ENCODE measurements around the gene CHRND.

CHRND gene

DNA sequence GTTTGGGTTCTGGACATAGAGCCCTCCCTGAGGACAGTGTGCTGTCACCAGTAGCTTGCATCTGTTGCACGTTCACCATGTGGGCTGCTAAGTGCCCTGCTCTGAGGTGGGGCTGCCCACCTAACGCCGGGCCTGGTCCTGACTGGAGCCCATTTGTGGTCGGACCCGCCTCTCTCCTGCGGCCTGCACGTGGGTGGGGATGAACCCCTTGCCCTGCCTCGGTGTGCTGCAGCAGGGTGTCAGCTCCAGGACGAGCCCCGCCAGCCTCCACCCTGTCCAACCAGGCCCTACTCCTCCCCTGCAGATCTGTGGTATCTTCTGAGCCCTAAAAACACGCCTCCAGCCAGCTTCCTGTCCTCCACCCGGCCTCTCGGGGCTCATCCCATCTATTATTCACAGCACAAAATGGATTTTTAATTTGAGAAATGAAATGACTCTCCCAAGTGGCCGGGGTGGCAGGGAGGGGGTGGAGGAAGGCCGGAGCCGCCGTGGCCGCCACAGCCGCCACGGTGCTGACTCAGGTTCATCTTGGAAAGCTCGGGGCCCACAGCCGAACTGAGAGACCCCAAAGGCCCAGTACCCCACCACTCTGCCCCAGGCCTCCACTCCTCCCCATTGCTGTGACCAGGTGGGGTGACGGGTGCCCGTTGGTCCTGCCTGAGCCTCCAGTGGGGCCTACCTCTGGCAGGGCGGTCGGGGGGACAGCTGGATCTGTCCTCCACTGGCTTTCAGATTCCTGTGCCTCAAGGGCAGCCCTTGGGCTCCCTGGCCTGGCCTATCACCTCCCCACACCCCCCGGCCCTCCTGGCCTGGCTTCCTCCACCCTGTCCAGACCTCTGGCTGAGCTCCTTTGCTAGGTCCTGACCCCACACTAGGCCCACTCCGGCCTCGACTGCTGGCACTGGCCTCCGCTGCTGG, 35.5 kb upstream of the CHRND start:
- H3K27me3 ChIP-seq (ENCODE audit: control insufficient read depth, insufficient read depth, low read length): peaks cover 50% of the 10 kb centered on the region
- H3K9me3 ChIP-seq (ENCODE audit: control insufficient read depth, low read depth, low read length): no peaks in the 10 kb centered on the region
- no peaks in the 10 kb centered on the region for H3K36me3 ChIP-seq (ENCODE audit: control insufficient read depth, low read depth, low read length)
- no peak overlapping the region for H3K9ac ChIP-seq (ENCODE audit: low read length)
- H3K27ac ChIP-seq (ENCODE audit: low read length): no peak overlapping the region
- H3K4me3 ChIP-seq (ENCODE audit: low read length): no peak overlapping the region
- peaks cover 13% of the 10 kb centered on the region for H3K4me1 ChIP-seq (ENCODE audit: control insufficient read depth, low read depth, low read length)

DNA sequence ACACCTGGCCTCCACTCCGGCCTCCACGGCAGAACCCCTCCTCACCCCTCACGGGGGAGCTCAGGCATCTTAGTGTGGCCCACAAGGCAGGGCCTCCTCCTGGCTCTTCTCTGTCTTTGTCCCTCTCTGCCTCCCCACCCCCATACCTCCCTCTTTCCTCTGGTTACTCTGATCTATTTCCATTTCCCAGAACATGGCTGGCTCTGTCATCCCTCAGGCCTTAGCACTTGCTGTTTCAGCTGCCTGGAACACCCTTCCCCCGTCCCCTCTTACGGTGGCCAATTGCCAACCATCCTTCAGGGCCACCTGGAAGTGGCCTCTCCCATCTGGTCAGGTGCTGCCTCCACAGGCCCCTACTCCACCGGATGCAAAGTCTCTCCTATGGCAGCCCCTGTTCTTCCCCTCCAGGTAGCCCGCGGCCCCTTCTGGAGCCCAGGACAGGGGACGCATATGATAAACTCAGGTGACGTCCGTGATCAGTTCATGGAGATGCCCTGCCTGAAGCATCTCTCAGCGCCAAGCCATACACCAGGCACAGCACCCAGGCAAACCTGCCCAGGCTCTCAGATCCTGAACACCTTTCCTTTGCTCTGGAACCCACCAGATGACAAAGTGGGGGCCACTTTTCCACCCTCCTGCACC, 34.7 kb upstream of the CHRND start:
- no peak overlapping the region for H3K9ac ChIP-seq (ENCODE audit: low read length)
- peaks cover 42% of the 10 kb centered on the region for H3K27me3 ChIP-seq (ENCODE audit: control insufficient read depth, insufficient read depth, low read length)
- no peak overlapping the region for H3K4me3 ChIP-seq (ENCODE audit: low read length)
- H3K27ac ChIP-seq (ENCODE audit: low read length): no peak overlapping the region
- no peaks in the 10 kb centered on the region for H3K9me3 ChIP-seq (ENCODE audit: control insufficient read depth, low read depth, low read length)
- H3K4me1 ChIP-seq (ENCODE audit: control insufficient read depth, low read depth, low read length): peaks cover 13% of the 10 kb centered on the region
- H3K36me3 ChIP-seq (ENCODE audit: control insufficient read depth, low read depth, low read length): no peaks in the 10 kb centered on the region

DNA sequence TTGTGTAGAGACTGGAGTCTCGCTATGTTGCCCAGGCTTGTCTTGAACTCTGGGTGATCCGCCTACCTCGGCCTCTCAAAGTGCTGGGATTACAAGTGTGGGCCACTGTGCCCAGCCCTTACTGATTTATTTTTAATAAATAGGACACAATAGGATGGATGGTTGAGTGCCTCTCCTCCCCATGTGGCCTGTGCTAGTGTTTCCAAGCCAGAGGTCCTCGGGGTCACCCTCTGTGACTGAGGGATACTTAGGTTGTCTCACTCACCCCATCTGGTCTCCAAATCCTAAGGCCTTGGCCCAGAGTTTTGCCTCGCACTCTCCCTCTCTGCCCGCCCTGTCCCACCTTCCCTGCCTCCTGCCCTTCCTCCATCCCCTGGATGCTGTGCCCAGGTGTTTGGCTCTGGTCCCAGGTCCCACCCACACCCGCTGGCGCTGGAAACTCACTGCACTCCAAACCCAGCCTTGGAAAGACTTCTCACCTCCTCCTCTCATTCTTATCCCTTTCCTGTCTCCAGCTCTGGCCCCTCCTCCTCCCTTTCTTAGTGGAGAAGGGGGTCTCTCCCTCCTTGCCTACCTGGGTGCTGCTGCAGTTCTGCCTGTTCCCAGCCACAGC, 33.6 kb upstream of the CHRND start:
- Histone ChIP-seq H3K4me3 (ENCODE audit: low read length) (no peak overlapping the region), H3K36me3 (ENCODE audit: control insufficient read depth, low read depth, low read length) (no peaks in the 10 kb centered on the region), H3K4me1 (ENCODE audit: control insufficient read depth, low read depth, low read length) (peaks cover 13% of the 10 kb centered on the region), H3K27me3 (ENCODE audit: control insufficient read depth, insufficient read depth, low read length) (peaks cover 32% of the 10 kb centered on the region), H3K9me3 (ENCODE audit: control insufficient read depth, low read depth, low read length) (no peaks in the 10 kb centered on the region), H3K27ac (ENCODE audit: low read length) (no peak overlapping the region), H3K9ac (ENCODE audit: low read length) (no peak overlapping the region)

DNA sequence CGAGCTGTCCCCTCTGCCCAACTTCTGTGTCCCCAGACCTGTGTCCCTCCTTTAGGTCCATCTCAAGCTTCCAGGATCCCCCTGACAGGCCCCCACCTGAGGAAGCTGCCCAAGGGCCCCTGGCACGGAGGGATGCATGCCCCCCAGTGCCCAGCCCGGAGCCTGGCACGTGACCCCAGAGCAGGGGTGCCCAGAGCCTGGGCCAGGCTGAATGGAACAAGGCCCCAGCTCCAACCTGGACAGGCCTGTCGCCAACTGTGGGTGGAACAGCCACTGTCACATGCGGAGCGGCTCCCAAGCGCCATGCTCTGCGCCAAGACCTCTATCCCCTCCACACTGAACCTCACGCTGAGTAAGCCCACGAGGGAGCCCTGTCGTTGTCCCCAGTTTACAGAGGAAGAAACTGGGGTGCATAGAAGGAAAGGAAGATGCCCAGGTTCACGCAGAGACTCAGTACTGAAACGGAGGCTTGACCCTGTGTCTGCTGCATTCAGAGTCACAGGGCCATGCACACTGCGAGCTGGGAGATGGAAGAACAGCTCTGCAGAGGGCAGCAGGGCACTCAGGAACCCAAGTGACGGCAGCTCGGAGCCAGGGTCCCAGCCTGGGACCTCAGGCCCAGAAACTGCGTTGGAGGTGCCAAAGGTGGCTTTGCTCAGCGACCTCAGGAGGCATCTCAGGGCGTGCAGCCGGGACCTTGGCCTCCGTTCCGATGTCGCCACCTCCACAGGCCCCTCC, 32.8 kb upstream of the CHRND start:
- Histone ChIP-seq H3K27me3 (ENCODE audit: control insufficient read depth, insufficient read depth, low read length) (peaks cover 25% of the 10 kb centered on the region), H3K27ac (ENCODE audit: low read length) (no peak overlapping the region), H3K9me3 (ENCODE audit: control insufficient read depth, low read depth, low read length) (no peaks in the 10 kb centered on the region), H3K9ac (ENCODE audit: low read length) (no peak overlapping the region), H3K4me3 (ENCODE audit: low read length) (no peak overlapping the region), H3K36me3 (ENCODE audit: control insufficient read depth, low read depth, low read length) (no peaks in the 10 kb centered on the region), H3K4me1 (ENCODE audit: control insufficient read depth, low read depth, low read length) (peaks cover 13% of the 10 kb centered on the region)

DNA sequence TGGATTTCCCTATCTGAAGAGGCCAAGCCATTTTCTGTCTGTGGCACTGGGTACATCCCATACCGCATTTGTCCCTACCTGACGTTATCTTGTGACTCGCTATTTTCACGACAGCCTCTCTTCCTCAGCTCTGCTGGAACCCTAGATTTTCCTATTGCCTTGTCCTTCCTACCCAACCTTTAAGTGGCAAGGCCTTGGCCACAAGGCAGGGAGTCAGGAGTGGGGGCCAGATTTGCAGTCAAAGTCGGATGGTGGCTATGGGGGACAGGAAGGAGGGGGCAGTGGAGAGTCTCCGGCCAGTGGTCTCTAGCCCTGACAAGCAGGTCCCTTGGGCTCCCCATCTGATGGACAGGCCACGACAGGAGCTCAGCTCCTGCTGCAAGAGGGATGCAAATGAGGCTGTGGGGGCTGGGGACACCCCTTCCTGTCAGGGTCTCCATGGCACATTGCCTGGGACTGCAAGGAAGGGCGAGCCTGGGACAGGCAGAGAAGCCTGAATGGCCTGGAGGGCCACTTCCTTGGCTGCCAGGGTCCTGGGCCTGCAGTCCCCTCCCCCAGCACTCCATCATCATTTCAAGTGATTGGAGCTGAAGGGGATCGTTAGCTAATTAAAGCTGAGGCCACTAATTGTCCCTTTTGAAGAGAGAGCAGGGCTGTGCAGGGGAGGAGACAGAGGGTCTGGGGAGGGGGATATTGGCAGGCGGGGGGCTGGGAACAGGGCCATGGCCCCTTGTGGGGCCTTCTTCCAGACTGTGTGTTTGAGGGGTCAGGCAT, 32.1 kb upstream of the CHRND start:
- no peak overlapping the region for H3K9ac ChIP-seq (ENCODE audit: low read length)
- H3K36me3 ChIP-seq (ENCODE audit: control insufficient read depth, low read depth, low read length): no peaks in the 10 kb centered on the region
- H3K9me3 ChIP-seq (ENCODE audit: control insufficient read depth, low read depth, low read length): no peaks in the 10 kb centered on the region
- peaks cover 13% of the 10 kb centered on the region for H3K4me1 ChIP-seq (ENCODE audit: control insufficient read depth, low read depth, low read length)
- no peak overlapping the region for H3K4me3 ChIP-seq (ENCODE audit: low read length)
- H3K27me3 ChIP-seq (ENCODE audit: control insufficient read depth, insufficient read depth, low read length): peaks cover 17% of the 10 kb centered on the region
- no peak overlapping the region for H3K27ac ChIP-seq (ENCODE audit: low read length)

DNA sequence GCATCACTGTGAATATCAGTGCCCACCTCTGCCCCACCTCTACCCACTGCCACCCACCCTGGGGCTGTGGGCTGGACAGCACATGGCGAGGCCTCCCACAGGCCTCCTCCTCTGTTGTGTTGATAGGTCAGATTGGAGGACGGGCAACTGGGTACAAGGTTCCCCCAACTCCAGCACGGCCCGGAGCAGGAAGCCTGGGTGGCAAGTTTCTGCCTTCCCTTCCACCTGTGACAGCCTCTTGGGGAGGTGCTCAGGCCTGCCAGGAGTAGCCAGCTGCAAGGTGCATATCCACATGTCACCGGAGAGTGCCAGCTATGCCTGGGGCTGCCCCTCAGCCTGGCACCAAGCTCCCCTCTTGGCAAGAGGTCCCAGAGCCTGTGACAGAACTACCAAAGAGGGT, 31.4 kb upstream of the CHRND start:
- Histone ChIP-seq H3K27me3 (ENCODE audit: control insufficient read depth, insufficient read depth, low read length) (peaks cover 11% of the 10 kb centered on the region), H3K9me3 (ENCODE audit: control insufficient read depth, low read depth, low read length) (no peaks in the 10 kb centered on the region), H3K27ac (ENCODE audit: low read length) (no peak overlapping the region), H3K36me3 (ENCODE audit: control insufficient read depth, low read depth, low read length) (no peaks in the 10 kb centered on the region), H3K4me3 (ENCODE audit: low read length) (no peak overlapping the region), H3K9ac (ENCODE audit: low read length) (no peak overlapping the region), H3K4me1 (ENCODE audit: control insufficient read depth, low read depth, low read length) (peaks cover 8% of the 10 kb centered on the region)

DNA sequence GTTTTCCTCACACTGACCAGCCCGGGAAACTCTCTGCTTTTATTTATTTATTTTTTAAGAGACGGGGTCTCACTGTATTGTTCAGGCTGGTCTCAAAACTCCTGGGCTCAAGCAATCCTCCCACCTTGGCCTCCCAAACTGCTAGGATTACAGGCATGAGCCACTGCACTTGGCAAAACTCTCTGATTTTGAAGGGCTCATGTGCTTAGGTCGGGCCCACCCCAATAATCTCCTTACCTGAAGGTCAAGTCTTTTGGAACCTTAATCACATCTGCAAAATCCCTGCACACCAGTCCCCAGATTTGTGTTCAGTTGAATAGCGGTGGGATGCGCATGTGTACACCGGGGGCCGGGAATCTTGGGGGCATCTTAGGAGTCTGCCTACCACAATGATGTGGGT, 30.7 kb upstream of the CHRND start:
- Histone ChIP-seq H3K4me3 (ENCODE audit: low read length) (no peak overlapping the region), H3K4me1 (ENCODE audit: control insufficient read depth, low read depth, low read length) (peaks cover 4% of the 10 kb centered on the region), H3K9me3 (ENCODE audit: control insufficient read depth, low read depth, low read length) (no peaks in the 10 kb centered on the region), H3K27ac (ENCODE audit: low read length) (no peak overlapping the region), H3K36me3 (ENCODE audit: control insufficient read depth, low read depth, low read length) (no peaks in the 10 kb centered on the region), H3K9ac (ENCODE audit: low read length) (no peak overlapping the region), H3K27me3 (ENCODE audit: control insufficient read depth, insufficient read depth, low read length) (peaks cover 3% of the 10 kb centered on the region)

DNA sequence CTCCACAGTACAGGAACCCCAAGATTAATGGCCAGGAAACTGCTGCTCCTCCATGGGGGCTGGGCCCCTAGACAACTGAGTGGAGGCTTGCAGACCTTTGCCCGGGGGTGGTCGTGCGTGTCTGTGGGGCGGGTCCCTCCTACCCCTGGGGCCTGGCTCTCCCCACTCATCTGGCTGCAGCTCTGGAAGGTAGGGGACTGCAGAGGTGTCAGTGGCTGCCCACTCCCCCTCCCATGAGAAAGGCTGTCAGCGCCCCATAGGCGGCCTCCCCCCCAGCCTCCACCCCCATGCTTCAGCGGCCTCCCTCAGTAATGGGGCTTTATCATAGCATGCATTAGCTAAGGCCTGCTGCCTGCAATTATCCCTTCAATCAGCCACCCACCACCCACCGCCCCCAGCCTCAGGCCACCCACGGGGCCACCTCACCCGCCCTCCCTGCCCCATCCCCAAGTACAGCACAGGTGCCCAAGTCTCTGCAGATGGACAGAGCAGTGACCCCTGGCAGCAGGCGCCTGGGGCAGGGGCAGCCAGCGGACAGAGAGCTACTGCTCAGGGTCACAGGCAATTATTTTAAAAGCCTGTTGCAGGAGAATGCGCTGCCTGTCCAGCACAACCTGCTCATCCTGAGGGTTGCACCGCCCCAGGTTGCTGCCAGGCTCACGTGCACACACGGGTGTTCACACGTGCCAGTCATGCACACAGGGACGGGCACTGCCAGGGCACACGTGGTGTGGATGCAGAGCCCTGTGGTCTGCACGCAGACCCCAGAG, 29.3 kb upstream of the CHRND start:
- H3K4me3 ChIP-seq (ENCODE audit: low read length): no peak overlapping the region
- H3K9me3 ChIP-seq (ENCODE audit: control insufficient read depth, low read depth, low read length): no peaks in the 10 kb centered on the region
- peaks cover 6% of the 10 kb centered on the region for H3K4me1 ChIP-seq (ENCODE audit: control insufficient read depth, low read depth, low read length)
- H3K27me3 ChIP-seq (ENCODE audit: control insufficient read depth, insufficient read depth, low read length): peaks cover 9% of the 10 kb centered on the region
- no peaks in the 10 kb centered on the region for H3K36me3 ChIP-seq (ENCODE audit: control insufficient read depth, low read depth, low read length)
- no peak overlapping the region for H3K27ac ChIP-seq (ENCODE audit: low read length)
- H3K9ac ChIP-seq (ENCODE audit: low read length): no peak overlapping the region

DNA sequence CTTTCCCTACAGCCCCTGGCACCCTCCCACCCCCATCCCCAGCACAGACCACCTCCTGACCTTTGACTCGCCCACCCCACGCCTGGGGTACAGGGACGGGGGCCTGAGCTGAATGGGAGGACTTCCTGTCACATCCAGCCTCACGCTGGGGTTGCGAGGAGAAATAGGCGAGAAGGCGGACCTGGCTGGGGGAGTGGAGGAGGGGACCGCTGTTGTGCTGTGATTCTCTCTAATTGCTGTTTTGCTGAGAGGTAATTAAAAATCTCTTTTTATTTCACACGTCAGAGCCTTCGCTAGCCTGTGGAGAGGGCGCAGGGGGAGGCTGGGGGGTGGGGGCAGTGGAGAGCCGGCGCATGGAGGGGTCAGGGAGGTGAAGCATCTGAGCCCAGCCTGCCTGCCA, 28.6 kb upstream of the CHRND start:
- H3K27me3 ChIP-seq (ENCODE audit: control insufficient read depth, insufficient read depth, low read length): peaks cover 15% of the 10 kb centered on the region
- H3K4me1 ChIP-seq (ENCODE audit: control insufficient read depth, low read depth, low read length): peaks cover 10% of the 10 kb centered on the region
- no peaks in the 10 kb centered on the region for H3K36me3 ChIP-seq (ENCODE audit: control insufficient read depth, low read depth, low read length)
- H3K27ac ChIP-seq (ENCODE audit: low read length): no peak overlapping the region
- no peaks in the 10 kb centered on the region for H3K9me3 ChIP-seq (ENCODE audit: control insufficient read depth, low read depth, low read length)
- no peak overlapping the region for H3K4me3 ChIP-seq (ENCODE audit: low read length)
- H3K9ac ChIP-seq (ENCODE audit: low read length): no peak overlapping the region

DNA sequence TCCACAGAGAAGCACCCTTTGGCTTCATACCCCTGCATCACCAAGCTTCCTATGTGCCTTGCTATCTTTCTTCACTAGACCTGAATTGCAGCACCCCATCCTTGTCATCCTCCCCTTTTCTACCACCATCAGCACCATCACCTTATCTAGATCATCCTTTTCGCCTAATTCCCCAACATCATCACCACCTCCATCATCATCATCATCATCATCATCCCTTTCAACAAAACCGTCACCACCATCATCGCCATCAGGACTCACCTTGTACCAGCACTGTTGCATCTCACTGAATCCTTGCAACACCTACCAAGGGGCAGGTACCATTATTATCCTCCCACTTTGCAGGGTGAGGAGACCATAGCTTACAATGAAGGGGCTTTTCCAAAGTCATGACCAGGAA, 27.5 kb upstream of the CHRND start:
- H3K9ac ChIP-seq (ENCODE audit: low read length): no peak overlapping the region

More for the DNA sequence above, 27.5 kb upstream of the CHRND start:
- no peaks in the 10 kb centered on the region for H3K36me3 ChIP-seq (ENCODE audit: control insufficient read depth, low read depth, low read length)
- no peak overlapping the region for H3K27ac ChIP-seq (ENCODE audit: low read length)
- peaks cover 24% of the 10 kb centered on the region for H3K27me3 ChIP-seq (ENCODE audit: control insufficient read depth, insufficient read depth, low read length)
- H3K4me3 ChIP-seq (ENCODE audit: low read length): no peak overlapping the region
- H3K4me1 ChIP-seq (ENCODE audit: control insufficient read depth, low read depth, low read length): peaks cover 10% of the 10 kb centered on the region
- no peaks in the 10 kb centered on the region for H3K9me3 ChIP-seq (ENCODE audit: control insufficient read depth, low read depth, low read length)
